Stimulated activated CD4-positive, alpha-beta T cell treated with anti-CD3 and anti-CD28 coated beads, Interleukin-12 subunit alpha, Interleukin-12 subunit beta, amount 100 ng/mL, for 24 hours (primary cell): ENCODE data around the gene AKR1C3.
"Not testable (repeated sequence)": the region's sequence is repeated elsewhere in the genome, so short reads cannot be mapped to it uniquely, and the experiment has no call there.

Experiments
- DNase-seq, 2 experiments: peaks; one replicate each; pipeline ENCODE4 v3.0.0-alpha.2; 2020; ENCODE audit warnings: low read depth in 2 of 2

The AKR1C3 gene

GRCh38 chr10:5088703-5089261 is 5.4 kb upstream of the AKR1C3 start:
- no peak for DNase-seq

GRCh38 chr10:5089865-5090264 is 4.3 kb upstream of the AKR1C3 start:
- DNase-seq = no peak

DNA sequence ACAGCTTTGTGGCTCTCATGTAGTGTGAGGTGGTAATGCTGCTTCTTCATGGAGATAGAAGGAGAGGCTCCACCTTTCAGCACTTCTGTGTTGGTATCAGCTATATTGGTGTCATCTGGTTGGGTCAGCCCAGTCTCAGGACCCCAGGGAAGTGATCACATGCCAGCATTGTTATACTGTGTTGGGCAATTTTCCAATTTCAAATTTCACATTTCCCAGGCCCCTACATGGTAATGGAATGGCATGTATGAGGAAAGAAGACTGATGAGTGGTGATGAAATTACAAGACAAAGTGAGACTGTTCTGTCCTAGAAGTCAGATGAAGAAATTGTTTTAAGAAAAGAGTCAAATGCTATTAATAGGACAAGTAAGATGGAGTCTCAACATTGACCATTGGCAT is 3.7 kb upstream of the AKR1C3 start:
- DNase-seq = no peak

DNA sequence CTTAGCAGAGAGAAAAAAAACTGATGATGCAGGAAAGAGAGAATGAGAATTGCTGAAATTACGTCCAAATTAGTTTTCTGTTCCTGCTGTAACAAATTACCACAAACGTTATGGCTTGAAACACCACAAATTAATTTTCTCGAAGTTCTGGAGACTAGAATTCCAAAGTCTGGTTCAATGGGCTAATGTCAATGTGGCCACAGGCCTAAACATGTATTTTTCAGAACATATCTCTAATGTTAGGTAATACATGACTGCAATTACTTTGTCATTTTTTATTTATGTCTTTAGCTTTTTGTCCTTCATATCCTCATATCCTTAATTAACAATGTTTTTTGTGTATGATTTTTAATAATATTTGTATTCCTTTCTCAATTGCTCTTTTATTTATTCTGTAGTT is 3.0 kb upstream of the AKR1C3 start:
- DNase-seq = no peak

GRCh38 chr10:5092375-5092774 is 1.8 kb upstream of the AKR1C3 start:
- DNase-seq = no peak

DNA sequence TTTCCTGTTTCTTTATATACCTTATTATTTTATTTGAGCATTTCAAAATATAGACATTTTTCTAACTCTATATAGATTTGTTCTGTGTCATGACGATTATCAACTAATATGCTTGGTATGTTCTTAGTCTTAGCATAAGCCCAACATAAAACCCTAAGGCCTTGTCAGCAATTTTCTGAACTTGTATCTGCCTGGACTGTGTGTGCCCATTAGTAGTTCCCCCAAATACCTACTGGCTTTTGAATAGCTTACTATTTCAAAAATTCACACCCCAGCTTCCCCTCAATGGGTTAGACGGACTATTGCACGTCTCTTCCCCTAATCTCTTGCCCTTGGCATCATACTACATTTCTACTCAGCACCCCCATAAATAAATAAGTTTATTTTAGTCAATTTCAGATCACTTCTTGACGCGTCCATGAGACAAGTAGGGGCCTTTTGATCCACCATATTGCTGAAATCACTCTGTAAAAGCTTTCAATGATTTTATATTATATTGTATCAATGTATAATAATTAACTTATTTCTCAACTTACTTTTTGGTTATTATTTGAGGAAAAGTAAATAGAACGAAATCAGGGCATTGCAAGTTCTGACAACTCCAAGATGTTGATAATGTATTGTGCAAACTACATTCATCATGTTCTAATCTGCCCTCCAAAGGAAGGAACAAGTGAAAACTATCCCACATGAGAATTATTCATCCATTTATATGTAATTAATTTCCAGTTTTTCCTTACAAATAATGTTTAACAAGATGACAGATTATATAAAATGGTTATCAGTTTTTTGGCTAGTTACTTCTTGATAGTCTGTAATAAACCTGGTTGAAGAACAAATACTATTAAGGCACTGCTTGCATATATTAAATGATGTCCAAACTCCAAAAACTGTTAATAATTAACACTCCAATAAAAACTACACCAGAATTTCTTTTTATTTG is 1.1 kb upstream of the AKR1C3 start:
- no peak for DNase-seq

GRCh38 chr10:5095687-5096086 is 1.5 kb downstream of the AKR1C3 start:
- no peak for DNase-seq

GRCh38 chr10:5096108-5096507 is 1.9 kb downstream of the AKR1C3 start:
- no peak for DNase-seq

DNA sequence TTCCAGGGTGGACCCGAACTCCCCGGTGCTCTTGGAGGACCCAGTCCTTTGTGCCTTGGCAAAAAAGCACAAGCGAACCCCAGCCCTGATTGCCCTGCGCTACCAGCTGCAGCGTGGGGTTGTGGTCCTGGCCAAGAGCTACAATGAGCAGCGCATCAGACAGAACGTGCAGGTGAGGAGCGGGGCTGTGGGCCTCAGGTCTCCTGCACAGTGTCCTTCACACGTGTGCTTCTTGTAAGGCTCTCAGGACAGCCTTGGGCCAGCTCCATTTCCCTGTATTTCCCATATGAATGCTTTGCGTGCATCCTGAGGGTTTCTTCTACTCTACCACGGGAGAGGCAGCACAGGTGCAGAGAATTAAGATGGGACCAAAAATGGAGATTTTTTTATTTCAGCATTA is 8.3 kb downstream of the AKR1C3 start:
- not testable (repeated sequence) for DNase-seq

DNA sequence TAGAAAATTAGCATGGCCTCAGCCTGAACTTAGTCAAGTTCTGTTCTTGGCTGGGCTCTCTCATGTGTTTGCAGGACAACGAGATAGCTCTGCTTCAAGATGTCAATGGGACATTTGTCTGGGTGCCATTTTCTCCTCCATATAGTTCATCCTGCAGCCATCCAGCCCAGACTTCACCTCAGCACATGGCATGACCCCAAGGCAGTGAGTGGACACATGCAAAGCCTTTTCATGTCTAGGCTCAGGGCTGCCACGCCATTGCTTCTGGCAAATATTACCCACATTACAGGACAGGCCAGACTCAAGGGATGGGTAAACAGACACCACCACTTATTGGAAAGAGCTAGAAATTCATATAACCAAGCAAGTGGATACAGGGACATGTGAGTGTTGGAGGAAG is 9.3 kb downstream of the AKR1C3 start:
- no peak for DNase-seq

GRCh38 chr10:5105626-5106025 is 11.4 kb downstream of the AKR1C3 start:
- DNase-seq = no peak

DNA sequence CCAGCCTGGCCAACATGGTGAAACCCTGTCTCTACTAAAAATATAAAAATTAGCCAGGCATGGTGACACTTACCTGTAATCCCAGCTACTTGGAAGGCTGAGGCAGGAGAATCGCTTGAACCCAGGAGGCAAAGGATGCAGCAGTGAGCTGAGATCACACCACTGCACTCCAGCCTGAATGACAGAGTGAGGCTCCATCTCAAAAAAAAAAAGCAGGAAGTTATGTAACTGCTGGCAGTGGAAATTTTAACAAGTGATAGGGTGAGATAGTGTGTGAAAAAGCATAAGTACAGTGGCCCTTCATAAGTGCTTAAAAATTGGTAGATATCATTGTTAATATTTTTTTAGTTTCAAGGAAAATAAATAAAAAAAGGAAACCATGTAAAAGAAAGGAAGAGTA is 12.3 kb downstream of the AKR1C3 start:
- DNase-seq = no peak

DNA sequence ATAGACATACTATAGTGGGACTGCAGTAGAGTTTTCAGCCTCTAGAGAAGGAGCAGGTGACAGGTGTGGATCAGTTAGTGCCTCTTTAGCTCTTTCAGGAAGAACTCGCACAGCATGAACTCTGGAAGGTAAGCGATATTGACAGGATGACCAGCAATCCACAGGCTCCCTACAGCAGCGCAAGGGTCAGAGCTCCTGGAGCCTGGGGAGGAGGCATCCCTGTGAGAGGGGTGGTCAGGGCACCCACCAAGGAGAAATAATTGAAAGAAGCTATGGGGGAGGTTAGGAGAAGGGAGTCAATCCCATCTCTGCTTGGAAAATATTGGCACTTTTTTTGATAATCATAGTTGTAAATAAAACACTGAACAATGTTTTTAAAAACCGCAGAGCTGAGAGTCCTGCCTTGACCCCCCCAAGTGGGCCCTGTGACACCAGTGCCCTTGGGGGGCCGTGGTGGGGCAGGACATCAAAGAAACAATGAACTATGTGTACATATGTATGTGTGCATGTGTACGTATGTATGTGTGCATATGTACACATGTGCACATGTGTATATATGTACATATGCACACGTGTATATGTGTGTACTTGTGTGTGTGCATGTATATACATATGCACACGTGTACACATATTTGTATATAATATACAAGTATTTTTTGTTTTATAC is 13.8 kb downstream of the AKR1C3 start:
- DNase-seq = no peak

DNA sequence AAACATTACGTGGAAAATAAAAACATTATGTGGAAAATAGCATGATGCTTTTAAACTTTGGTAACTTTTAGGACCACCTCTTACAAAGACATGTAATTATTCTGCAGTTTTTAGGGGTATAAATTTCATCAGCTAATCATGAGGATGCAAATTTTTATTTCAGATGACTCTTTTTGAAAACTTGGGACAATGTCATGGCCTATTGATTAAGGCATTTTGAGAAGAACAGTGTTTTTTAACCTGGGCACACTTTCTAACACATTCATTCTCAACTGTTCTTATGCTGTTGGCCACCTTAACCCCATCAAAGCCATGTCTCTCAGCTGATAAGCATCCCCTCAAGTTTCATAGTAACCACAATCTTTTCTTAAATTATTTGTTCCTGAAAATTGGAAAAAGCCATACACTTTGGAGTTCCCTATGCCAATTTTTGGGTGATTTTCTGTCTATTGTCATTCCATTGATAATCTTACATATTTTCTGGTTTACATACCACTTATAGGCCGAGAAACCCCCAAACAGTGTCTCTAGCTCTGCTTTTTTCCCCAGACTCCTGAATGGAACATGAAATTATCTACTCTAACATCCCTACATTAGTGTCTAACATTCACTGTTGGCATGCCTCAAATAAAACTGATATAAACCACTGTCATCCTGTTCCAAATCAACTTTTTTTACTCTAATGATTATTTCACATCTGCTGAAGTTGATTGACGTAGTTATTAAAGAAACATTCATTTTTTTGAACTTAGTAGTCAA is 14.6 kb downstream of the AKR1C3 start:
- no peak for DNase-seq

DNA sequence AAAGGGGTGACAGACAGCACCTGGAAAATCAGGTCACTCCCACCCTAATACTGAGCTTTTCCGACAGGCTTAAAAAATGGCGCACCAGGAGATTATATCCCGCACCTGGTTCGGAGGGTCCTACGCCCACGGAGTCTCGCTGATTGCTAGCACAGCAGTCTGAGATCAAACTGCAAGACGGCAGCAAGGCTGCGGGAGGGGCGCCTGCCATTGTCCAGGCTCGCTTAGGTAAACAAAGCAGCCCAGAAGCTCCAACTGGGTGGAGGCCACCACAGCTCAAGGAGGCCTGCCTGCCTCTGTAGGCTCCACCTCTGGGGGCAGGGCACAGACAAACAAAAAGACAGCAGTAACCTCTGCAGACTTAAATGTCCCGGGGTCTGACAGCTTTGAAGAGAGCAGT is 15.6 kb downstream of the AKR1C3 start:
- DNase-seq = not testable (repeated sequence)

GRCh38 chr10:5116621-5117020 is 22.4 kb downstream of the AKR1C3 start:
- no peak for DNase-seq

DNA sequence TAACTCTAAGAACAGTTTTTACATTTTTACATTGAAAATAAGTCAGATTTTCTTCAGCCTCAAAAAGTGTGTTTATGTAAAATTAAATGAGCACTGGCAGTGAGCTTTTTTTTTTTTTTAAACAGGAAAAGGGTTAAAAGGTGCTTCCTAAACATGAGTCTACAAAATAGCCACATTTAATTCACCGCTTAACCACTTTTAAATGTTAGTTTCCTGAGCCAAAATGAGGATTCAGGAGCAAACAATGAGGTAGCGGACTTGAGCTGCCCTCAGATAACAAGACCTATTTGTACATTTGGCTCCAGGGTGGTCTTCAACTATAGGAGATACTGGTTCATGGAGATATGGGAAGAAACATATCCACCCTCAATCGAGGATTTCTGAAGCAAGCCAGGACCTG is 22.8 kb downstream of the AKR1C3 start:
- no peak for DNase-seq

GRCh38 chr10:5119997-5120396 is 25.8 kb downstream of the AKR1C3 start:
- not testable (repeated sequence) for DNase-seq

GRCh38 chr10:5123886-5124285 is 29.7 kb downstream of the AKR1C3 start:
- DNase-seq = no peak

DNA sequence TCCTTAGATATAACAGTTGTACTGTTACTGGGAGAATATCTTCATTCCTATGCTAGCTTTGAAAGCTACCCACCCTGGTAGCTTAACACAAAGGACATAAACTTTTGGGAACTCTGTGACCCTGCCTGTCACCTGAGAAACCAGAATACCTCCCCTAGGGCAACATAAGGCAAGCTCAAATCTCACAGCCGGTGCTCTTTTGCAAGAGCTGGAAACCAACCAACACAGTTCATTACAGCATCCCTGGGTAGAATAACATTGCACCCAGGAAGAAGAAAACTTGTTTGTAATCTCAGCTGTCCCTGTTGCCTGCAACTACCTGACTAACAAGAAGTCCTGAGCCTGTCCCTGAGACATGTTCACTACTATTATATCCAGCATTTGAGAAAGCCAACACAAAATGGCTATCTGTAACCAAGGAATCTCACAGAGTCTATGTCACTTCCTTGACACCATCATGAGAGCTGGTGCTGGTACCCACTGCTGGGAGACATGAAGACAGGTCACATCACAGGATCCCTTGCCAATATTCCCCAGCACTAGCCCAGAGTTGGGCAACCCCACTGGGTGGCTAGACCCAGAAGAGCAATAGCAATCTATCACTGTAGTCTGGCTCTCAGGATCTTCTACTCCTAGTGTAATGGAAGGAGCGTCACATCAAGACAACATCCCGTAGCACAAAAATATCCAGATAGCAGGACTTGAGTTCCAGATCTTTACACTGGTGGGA is 31.3 kb downstream of the AKR1C3 start:
- no peak for DNase-seq

DNA sequence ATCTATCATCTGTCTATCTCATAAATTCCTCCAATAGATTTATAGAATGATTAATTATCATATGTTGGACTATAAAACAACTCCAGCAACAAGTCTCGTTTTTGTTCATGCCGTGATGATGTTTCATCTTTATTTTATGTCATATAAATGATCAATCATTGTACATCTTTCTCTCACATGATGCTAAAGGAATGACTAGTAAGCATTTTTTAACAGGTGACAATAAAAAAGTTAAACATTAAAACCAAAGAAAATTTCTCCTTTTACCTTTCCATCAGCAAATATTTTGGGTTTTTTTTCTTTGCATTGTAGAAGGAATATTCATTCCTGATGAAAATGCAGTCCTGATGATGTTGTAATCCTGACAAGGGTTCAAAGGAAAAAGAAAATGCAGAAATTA is 41.4 kb downstream of the AKR1C3 start:
- DNase-seq = no peak
